Measurements from ENCODE around the gene DNM2. TPM values are rescaled to one million over a fixed set of nuclear protein-coding genes. Genes with fewer than 3 reads are reported as not detected.
"Not testable (repeated sequence)": the region's sequence is repeated elsewhere in the genome, so short reads cannot be mapped to it uniquely, and the experiment has no call there.

Gene DNM2
- total and polyA plus RNA-seq, 9 donors = 49.9 to 81.7 (median 68.3) TPM

GRCh38 chr19:10846500-10847202 is 128.8 kb downstream of the DNM2 start:
- H3K36me3 ChIP-seq (ENCODE audit: control insufficient read depth, insufficient read depth, low read length) = no peaks in the 10 kb centered on the region
- H3K4me1 ChIP-seq (ENCODE audit: control insufficient read depth, insufficient read depth, low read length) = peaks cover 3% of the 10 kb centered on the region
- H3K27ac ChIP-seq (ENCODE audit: low read length) = no peak overlapping the region
- no peaks in the 10 kb centered on the region for H3K27me3 ChIP-seq (ENCODE audit: control insufficient read depth, insufficient read depth, low read length)
- no CpG with 5 or more reads among the region's 2 CpGs for WGBS (ENCODE audit: insufficient coverage)
- DNase-seq = no peak
- H3K9me3 ChIP-seq (replicated peaks; ENCODE audit: control insufficient read depth, low read depth, low read length) = peaks cover 8% of the 10 kb centered on the region
- no peak overlapping the region for H3K4me3 ChIP-seq (ENCODE audit: low read length)

GRCh38 chr19:10848230-10848856 is 130.5 kb downstream of the DNM2 start, which contains the start of gene C19orf38:
Gene C19orf38 (plus strand): TSS chr19:10848415. CDS start chr19:10848509, 94 bp downstream.
- H3K27ac ChIP-seq (ENCODE audit: low read length) = peak within 1 kb of the TSS; percentile 29
- H3K4me3 ChIP-seq (ENCODE audit: low read length) = peak within 1 kb of the TSS; percentile 40
- DNase-seq = peak; percentile 76

GRCh38 chr19:10850631-10851030 is 132.8 kb downstream of the DNM2 start:
- H3K4me1 ChIP-seq (ENCODE audit: control insufficient read depth, insufficient read depth, low read length) = peaks cover 3% of the 10 kb centered on the region
- H3K36me3 ChIP-seq (ENCODE audit: control insufficient read depth, insufficient read depth, low read length) = no peaks in the 10 kb centered on the region
- WGBS (ENCODE audit: insufficient coverage) = 91% methylated on average over 2 of the region's 5 CpGs

More at GRCh38 chr19:10848230-10848856, 130.5 kb downstream of the DNM2 start, which contains the start of gene C19orf38:
- 5% methylated on average over 7 of the region's 14 CpGs for WGBS (ENCODE audit: insufficient coverage)
- Histone ChIP-seq H3K36me3 (ENCODE audit: control insufficient read depth, insufficient read depth, low read length) (no peaks in the 10 kb centered on the region), H3K27me3 (ENCODE audit: control insufficient read depth, insufficient read depth, low read length) (no peaks in the 10 kb centered on the region), H3K4me1 (ENCODE audit: control insufficient read depth, insufficient read depth, low read length) (peaks cover 3% of the 10 kb centered on the region), H3K9me3 (replicated peaks; ENCODE audit: control insufficient read depth, low read depth, low read length) (peaks cover 8% of the 10 kb centered on the region)

GRCh38 chr19:10852098-10852800 is 134.4 kb downstream of the DNM2 start:
- DNase-seq = no peak
- Histone ChIP-seq H3K9me3 (replicated peaks; ENCODE audit: control insufficient read depth, low read depth, low read length) (no peaks in the 10 kb centered on the region), H3K36me3 (ENCODE audit: control insufficient read depth, insufficient read depth, low read length) (no peaks in the 10 kb centered on the region), H3K27me3 (ENCODE audit: control insufficient read depth, insufficient read depth, low read length) (no peaks in the 10 kb centered on the region), H3K4me1 (ENCODE audit: control insufficient read depth, insufficient read depth, low read length) (peaks cover 3% of the 10 kb centered on the region), H3K4me3 (ENCODE audit: low read length) (no peak overlapping the region), H3K27ac (ENCODE audit: low read length) (no peak overlapping the region)
- 93% methylated on average over 5 of the region's 7 CpGs for WGBS (ENCODE audit: insufficient coverage)

More at GRCh38 chr19:10850631-10851030, 132.8 kb downstream of the DNM2 start:
- peaks cover 8% of the 10 kb centered on the region for H3K9me3 ChIP-seq (replicated peaks; ENCODE audit: control insufficient read depth, low read depth, low read length)
- no peak overlapping the region for H3K27ac ChIP-seq (ENCODE audit: low read length)
- H3K27me3 ChIP-seq (ENCODE audit: control insufficient read depth, insufficient read depth, low read length) = no peaks in the 10 kb centered on the region
- no peak for DNase-seq
- H3K4me3 ChIP-seq (ENCODE audit: low read length) = no peak overlapping the region

GRCh38 chr19:10852941-10853340 is 135.1 kb downstream of the DNM2 start:
- H3K27ac ChIP-seq (ENCODE audit: low read length) = no peak overlapping the region
- WGBS (ENCODE audit: insufficient coverage) = 87% methylated on average over 5 of the region's 7 CpGs

GRCh38 chr19:10854350-10855089 is 136.6 kb downstream of the DNM2 start:
- H3K4me3 ChIP-seq (ENCODE audit: low read length) = no peak overlapping the region
- no peaks in the 10 kb centered on the region for H3K36me3 ChIP-seq (ENCODE audit: control insufficient read depth, insufficient read depth, low read length)
- no peaks in the 10 kb centered on the region for H3K9me3 ChIP-seq (replicated peaks; ENCODE audit: control insufficient read depth, low read depth, low read length)
- no peak overlapping the region for H3K27ac ChIP-seq (ENCODE audit: low read length)
- DNase-seq = no peak
- no peaks in the 10 kb centered on the region for H3K4me1 ChIP-seq (ENCODE audit: control insufficient read depth, insufficient read depth, low read length)
- WGBS (ENCODE audit: insufficient coverage) = 60% methylated on average over 1 of the region's 7 CpGs
- H3K27me3 ChIP-seq (ENCODE audit: control insufficient read depth, insufficient read depth, low read length) = no peaks in the 10 kb centered on the region

More at GRCh38 chr19:10852941-10853340, 135.1 kb downstream of the DNM2 start:
- Histone ChIP-seq H3K27me3 (ENCODE audit: control insufficient read depth, insufficient read depth, low read length) (no peaks in the 10 kb centered on the region), H3K36me3 (ENCODE audit: control insufficient read depth, insufficient read depth, low read length) (no peaks in the 10 kb centered on the region), H3K4me1 (ENCODE audit: control insufficient read depth, insufficient read depth, low read length) (peaks cover 3% of the 10 kb centered on the region), H3K4me3 (ENCODE audit: low read length) (no peak overlapping the region), H3K9me3 (replicated peaks; ENCODE audit: control insufficient read depth, low read depth, low read length) (no peaks in the 10 kb centered on the region)
- DNase-seq = no peak

GRCh38 chr19:10855879-10856522 is 138.1 kb downstream of the DNM2 start:
- no peak overlapping the region for H3K27ac ChIP-seq (ENCODE audit: low read length)
- H3K27me3 ChIP-seq (ENCODE audit: control insufficient read depth, insufficient read depth, low read length) = no peaks in the 10 kb centered on the region
- DNase-seq = no peak
- no peaks in the 10 kb centered on the region for H3K36me3 ChIP-seq (ENCODE audit: control insufficient read depth, insufficient read depth, low read length)
- no peaks in the 10 kb centered on the region for H3K9me3 ChIP-seq (replicated peaks; ENCODE audit: control insufficient read depth, low read depth, low read length)
- WGBS (ENCODE audit: insufficient coverage) = 60% methylated on average over 2 of the region's 5 CpGs
- no peak overlapping the region for H3K4me3 ChIP-seq (ENCODE audit: low read length)
- no peaks in the 10 kb centered on the region for H3K4me1 ChIP-seq (ENCODE audit: control insufficient read depth, insufficient read depth, low read length)

GRCh38 chr19:10856899-10857298 is 139.0 kb downstream of the DNM2 start:
- DNase-seq; H3K9me3 ChIP-seq (replicated peaks; ENCODE audit: control insufficient read depth, low read depth, low read length); H3K27ac ChIP-seq (ENCODE audit: low read length); H3K36me3 ChIP-seq (ENCODE audit: control insufficient read depth, insufficient read depth, low read length); H3K27me3 ChIP-seq (ENCODE audit: control insufficient read depth, insufficient read depth, low read length); H3K4me3 ChIP-seq (ENCODE audit: low read length); H3K4me1 ChIP-seq (ENCODE audit: control insufficient read depth, insufficient read depth, low read length): not testable (repeated sequence)
- WGBS (ENCODE audit: insufficient coverage) = no CpG with 5 or more reads among the region's 1 CpG

- H3K4me3 ChIP-seq (ENCODE audit: low read length) = no peak overlapping the region
- DNase-seq = no peak
- H3K36me3 ChIP-seq (ENCODE audit: control insufficient read depth, insufficient read depth, low read length) = no peaks in the 10 kb centered on the region
- no peak overlapping the region for H3K27ac ChIP-seq (ENCODE audit: low read length)
- H3K27me3 ChIP-seq (ENCODE audit: control insufficient read depth, insufficient read depth, low read length) = no peaks in the 10 kb centered on the region
- H3K4me1 ChIP-seq (ENCODE audit: control insufficient read depth, insufficient read depth, low read length) = no peaks in the 10 kb centered on the region
- WGBS (ENCODE audit: insufficient coverage) = 31% methylated on average over 3 of the region's 4 CpGs
- no peaks in the 10 kb centered on the region for H3K9me3 ChIP-seq (replicated peaks; ENCODE audit: control insufficient read depth, low read depth, low read length)
Measured at GRCh38 chr19:10858204-10858828, 140.4 kb downstream of the DNM2 start.
